Skeletal muscle satellite cell (primary cell): Measurements from ENCODE around the gene UGT2B7.

Experiments
- H3K27me3 ChIP-seq: 2 replicates; pipeline ENCODE4 v1.7.0; 2013; ENCODE audit warnings: low read length; ENCODE audit not compliant: control insufficient read depth, insufficient read depth
- H3K36me3 ChIP-seq: 2 replicates; pipeline ENCODE4 v1.7.0; 2013; ENCODE audit warnings: mild to moderate bottlenecking, control low read depth, low read length; ENCODE audit not compliant: insufficient read depth
- H3K4me1 ChIP-seq: 2 replicates; pipeline ENCODE4 v1.7.0; 2013; ENCODE audit warnings: low read length; ENCODE audit not compliant: control insufficient read depth, insufficient read depth
- H3K4me2 ChIP-seq: 2 replicates; pipeline ENCODE4 v1.7.0; 2013; ENCODE audit warnings: mild to moderate bottlenecking, low read length
- H3K4me3 ChIP-seq: 2 replicates; pipeline ENCODE4 v1.7.0; 2013; ENCODE audit warnings: low read length
- H3K9ac ChIP-seq: 2 replicates; pipeline ENCODE4 v1.7.0; 2013; ENCODE audit warnings: mild to moderate bottlenecking, low read depth, low read length, moderate library complexity
- H3K9me3 ChIP-seq: replicated peaks from 2 replicates; pipeline ENCODE4 v1.7.0; 2013; ENCODE audit warnings: mild to moderate bottlenecking, control low read depth, low read length

UGT2B7 gene

DNA sequence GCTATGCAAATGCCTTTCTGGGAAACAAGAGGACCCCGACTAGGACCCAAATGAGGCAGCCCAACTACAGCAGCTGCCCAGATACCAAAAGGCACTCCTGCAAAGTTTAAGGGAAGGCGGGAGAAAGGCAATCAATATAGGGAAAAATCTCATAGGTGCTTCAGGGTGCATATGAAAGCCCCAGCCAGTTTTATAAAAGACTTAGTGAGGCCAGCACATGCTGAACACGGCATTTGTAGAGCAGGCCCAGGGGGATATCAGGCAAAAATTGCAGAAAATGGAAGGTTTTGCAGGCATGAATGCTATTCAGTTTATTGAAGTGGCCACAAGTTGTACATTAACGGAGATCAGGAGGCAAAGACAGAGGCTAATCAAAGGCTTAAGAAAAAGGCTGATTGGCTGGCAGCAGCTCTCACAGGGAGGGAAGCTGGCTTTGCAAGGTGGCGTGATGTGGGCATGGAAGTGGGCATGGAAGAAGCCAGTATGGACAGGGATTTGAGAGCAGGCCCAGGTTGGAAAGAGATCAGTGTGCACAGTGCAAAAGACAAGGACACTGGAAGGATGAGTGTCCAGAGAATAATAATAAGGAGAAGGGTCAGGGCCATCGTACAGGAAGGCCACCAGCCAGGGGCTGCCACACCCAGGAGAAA, 37.7 kb upstream of the UGT2B7 start:
- H3K27me3 ChIP-seq, result no peaks in the 10 kb centered on the region
- no peaks in the 10 kb centered on the region for H3K9me3 ChIP-seq
- H3K4me3 ChIP-seq, result no peak overlapping the region
- no peaks in the 10 kb centered on the region for H3K36me3 ChIP-seq
- peaks cover 27% of the 10 kb centered on the region for H3K4me1 ChIP-seq
- H3K9ac ChIP-seq, result no peak overlapping the region
- no peak overlapping the region for H3K4me2 ChIP-seq

- no peak overlapping the region for H3K9ac ChIP-seq
- no peak overlapping the region for H3K4me3 ChIP-seq
- no peaks in the 10 kb centered on the region for H3K9me3 ChIP-seq
- H3K4me2 ChIP-seq, result no peak overlapping the region
- H3K36me3 ChIP-seq, result no peaks in the 10 kb centered on the region
- H3K4me1 ChIP-seq, result peaks cover 12% of the 10 kb centered on the region
- no peaks in the 10 kb centered on the region for H3K27me3 ChIP-seq
Observed at GRCh38 chr4:69060651-69061308, 35.5 kb upstream of the UGT2B7 start.

DNA sequence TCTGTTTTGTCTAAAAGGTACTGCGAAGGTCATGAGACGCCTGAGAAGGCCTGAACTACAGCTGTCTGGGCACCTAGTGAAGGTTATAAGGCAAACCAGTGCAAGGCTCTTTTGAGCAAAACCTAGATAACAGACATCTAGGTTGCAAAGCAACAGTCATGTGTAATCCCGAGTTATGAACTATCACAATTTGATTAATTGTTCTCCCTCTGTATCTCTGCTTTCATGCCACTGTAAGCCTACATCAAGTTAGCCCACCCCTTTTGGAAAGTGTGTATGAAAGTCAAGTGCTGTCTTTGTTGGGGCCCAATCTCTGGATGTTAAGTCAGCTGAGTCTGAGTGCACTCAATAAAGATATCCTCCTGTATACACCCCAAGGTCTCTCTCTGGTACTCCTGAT, 31.9 kb upstream of the UGT2B7 start:
- Histone ChIP-seq H3K36me3 (no peaks in the 10 kb centered on the region), H3K27me3 (no peaks in the 10 kb centered on the region), H3K9ac (no peak overlapping the region), H3K4me2 (no peak overlapping the region), H3K9me3 (no peaks in the 10 kb centered on the region), H3K4me1 (peaks cover 12% of the 10 kb centered on the region), H3K4me3 (no peak overlapping the region)

GRCh38 chr4:69066945-69067344, 29.3 kb upstream of the UGT2B7 start:
- no peaks in the 10 kb centered on the region for H3K9me3 ChIP-seq
- H3K9ac ChIP-seq, result no peak overlapping the region
- no peak overlapping the region for H3K4me2 ChIP-seq
- no peaks in the 10 kb centered on the region for H3K27me3 ChIP-seq
- peaks cover 12% of the 10 kb centered on the region for H3K4me1 ChIP-seq
- no peaks in the 10 kb centered on the region for H3K36me3 ChIP-seq
- no peak overlapping the region for H3K4me3 ChIP-seq

DNA sequence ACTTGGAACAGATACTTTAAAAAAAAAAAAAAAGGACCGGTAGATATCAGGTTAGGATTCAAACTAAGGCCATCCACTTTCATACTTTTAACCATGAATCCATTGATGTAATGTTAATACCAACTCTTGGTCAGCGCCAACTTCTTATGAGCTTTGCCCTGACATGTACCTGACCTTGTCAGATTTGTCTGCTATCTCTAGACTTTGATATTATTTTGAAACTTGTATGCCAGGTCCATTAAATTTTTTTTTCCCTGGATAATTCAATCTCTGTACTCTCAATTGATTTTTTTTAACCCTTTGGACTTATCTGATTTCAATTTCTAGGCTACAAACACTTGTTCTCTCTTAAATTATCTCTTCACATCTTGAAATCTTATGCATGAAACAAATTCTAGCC, 27.2 kb upstream of the UGT2B7 start:
- H3K4me2 ChIP-seq, result no peak overlapping the region
- no peaks in the 10 kb centered on the region for H3K36me3 ChIP-seq
- H3K9me3 ChIP-seq, result no peaks in the 10 kb centered on the region
- H3K9ac ChIP-seq, result no peak overlapping the region
- no peaks in the 10 kb centered on the region for H3K27me3 ChIP-seq
- peaks cover 12% of the 10 kb centered on the region for H3K4me1 ChIP-seq
- H3K4me3 ChIP-seq, result no peak overlapping the region

DNA sequence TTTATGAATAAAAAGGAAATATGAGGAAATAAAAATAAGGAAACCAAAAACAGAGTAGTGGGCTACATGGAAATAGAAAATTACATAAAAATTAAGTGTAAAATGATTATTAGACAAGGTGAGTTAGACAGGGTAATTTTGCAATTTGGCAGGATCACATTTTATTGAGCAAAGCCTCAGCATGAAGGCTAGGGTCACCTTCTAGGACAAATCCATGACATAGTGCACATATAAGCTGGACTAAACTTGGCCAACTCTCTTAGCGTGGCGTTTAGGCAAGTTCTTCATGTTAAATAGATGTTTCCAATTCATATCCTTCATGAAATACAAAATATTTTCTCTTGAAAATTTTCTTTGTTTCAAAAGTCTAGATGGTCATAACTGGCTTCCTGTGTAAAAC, 25.7 kb upstream of the UGT2B7 start:
- H3K27me3 ChIP-seq, result no peaks in the 10 kb centered on the region
- H3K9me3 ChIP-seq, result no peaks in the 10 kb centered on the region
- H3K9ac ChIP-seq, result no peak overlapping the region
- H3K36me3 ChIP-seq, result no peaks in the 10 kb centered on the region
- no peak overlapping the region for H3K4me3 ChIP-seq
- no peak overlapping the region for H3K4me2 ChIP-seq
- peaks cover 18% of the 10 kb centered on the region for H3K4me1 ChIP-seq

- H3K4me3 ChIP-seq, result no peak overlapping the region
- no peaks in the 10 kb centered on the region for H3K9me3 ChIP-seq
- H3K36me3 ChIP-seq, result no peaks in the 10 kb centered on the region
- no peaks in the 10 kb centered on the region for H3K27me3 ChIP-seq
- no peak overlapping the region for H3K4me2 ChIP-seq
- H3K9ac ChIP-seq, result no peak overlapping the region
- peaks cover 18% of the 10 kb centered on the region for H3K4me1 ChIP-seq
Observed at GRCh38 chr4:69071286-69071685, 25.0 kb upstream of the UGT2B7 start.

- Histone ChIP-seq H3K9ac (no peak overlapping the region), H3K4me3 (no peak overlapping the region), H3K36me3 (no peaks in the 10 kb centered on the region), H3K9me3 (no peaks in the 10 kb centered on the region), H3K27me3 (no peaks in the 10 kb centered on the region), H3K4me1 (peaks cover 7% of the 10 kb centered on the region), H3K4me2 (no peak overlapping the region)
Observed at GRCh38 chr4:69073375-69073774, 22.9 kb upstream of the UGT2B7 start.

DNA sequence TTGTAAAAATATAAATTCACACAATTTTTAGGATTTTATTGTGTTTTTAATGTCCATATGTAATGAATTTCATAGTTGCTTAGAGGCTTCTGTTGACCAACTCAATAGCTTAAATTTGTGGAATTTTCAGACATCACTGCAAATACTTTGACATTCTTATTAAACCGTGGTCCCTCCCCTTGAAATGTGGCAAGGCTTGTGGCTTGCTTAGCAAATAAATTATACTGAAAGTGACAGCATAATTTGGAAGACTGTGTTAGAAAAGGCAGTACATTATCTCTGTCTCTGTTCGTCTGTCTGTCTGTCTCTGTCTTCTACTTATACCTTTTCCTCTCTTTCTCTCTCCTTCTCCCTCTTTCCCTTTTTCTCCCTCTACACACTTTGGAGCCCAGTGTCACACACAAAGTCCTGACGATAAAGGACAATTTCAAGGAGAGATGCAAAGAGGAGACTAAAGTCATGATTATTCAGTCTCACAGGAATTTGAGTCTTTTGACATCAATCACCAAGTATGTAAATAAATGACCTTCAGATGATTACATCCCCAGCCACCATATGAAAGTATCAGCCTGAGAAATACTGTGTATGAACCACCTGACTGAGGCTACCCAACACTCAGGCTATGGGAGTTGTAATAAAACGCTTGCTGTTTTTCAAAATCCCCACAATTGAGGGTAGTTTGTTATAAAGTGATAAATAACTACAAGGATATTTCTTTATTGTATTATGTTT, 21.0 kb upstream of the UGT2B7 start:
- H3K4me3 ChIP-seq, result no peak overlapping the region
- peaks cover 7% of the 10 kb centered on the region for H3K4me1 ChIP-seq
- no peaks in the 10 kb centered on the region for H3K9me3 ChIP-seq
- H3K4me2 ChIP-seq, result no peak overlapping the region
- H3K9ac ChIP-seq, result no peak overlapping the region
- no peaks in the 10 kb centered on the region for H3K36me3 ChIP-seq
- H3K27me3 ChIP-seq, result no peaks in the 10 kb centered on the region

- H3K36me3 ChIP-seq, result no peaks in the 10 kb centered on the region
- H3K27me3 ChIP-seq, result no peaks in the 10 kb centered on the region
- no peak overlapping the region for H3K9ac ChIP-seq
- H3K4me1 ChIP-seq, result peaks cover 7% of the 10 kb centered on the region
- H3K4me3 ChIP-seq, result no peak overlapping the region
- H3K4me2 ChIP-seq, result no peak overlapping the region
- no peaks in the 10 kb centered on the region for H3K9me3 ChIP-seq
Observed at GRCh38 chr4:69078852-69079251, 17.4 kb upstream of the UGT2B7 start.

DNA sequence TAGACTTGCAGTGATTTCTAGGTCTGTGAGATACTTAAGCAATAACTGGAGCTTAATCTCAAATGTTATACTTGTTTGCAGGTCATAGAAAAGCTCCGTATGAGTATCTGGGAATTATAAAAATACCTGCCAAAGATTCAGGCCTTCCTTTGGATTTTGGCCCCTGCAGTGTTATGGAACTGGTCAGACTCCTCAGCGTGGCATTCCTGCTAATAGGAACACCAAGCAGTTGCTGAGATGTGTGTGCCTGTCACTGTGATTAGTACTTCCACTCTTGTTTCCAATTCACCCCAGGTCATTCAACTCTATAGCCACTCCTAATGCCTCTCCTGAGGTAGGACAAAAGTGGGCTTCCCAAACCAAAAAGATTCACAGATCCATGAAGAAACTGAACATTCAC, 7.8 kb upstream of the UGT2B7 start:
- Histone ChIP-seq H3K4me2 (no peak overlapping the region), H3K36me3 (no peaks in the 10 kb centered on the region), H3K9ac (no peak overlapping the region), H3K4me1 (peaks cover 20% of the 10 kb centered on the region), H3K4me3 (no peak overlapping the region), H3K27me3 (no peaks in the 10 kb centered on the region), H3K9me3 (no peaks in the 10 kb centered on the region)
